ENCODE data around the gene NTN1.

DNA sequence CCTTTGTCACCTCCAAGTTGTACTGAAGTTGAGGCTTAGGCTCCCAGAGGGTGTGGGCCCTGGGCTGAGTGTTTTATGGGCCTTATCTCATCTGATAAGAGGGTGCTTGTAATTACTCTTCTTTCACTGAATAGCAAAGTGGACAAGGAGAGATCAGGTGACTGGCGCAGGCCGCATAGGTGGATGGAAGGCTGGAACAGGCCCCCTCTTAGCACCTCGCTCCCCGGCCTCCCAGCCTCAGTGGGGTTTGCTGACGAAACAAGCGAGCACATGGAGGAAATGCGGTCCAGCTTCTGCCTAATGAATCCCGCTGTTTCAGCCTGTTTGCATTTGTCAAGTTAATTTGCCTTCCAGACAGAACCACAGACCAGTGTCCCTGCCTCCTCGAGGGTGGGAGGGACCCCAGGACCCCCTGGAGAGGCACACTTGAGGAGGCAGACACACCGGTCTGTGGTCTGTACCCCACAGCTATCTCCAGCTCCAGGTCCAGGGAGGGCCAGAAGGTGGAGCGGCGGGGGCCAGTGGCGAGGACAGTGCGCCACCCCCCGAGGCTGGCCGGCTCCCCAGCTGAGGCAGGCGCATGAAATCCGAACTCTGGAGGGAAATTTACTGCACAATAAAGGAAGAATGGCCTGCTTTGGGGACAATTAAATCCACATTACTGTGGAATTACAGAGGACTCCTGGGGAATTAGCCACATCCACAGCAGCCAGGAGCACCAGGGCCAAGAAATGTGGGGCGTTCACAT, 123.4 kb downstream of the NTN1 start:
- TF ChIP-seq POLR2A (IDR thresholded peaks at IDR 0.05; ENCODE audit: borderline replicate concordance, extremely low read depth, insufficient read depth, insufficient read length), result no peak
- TF ChIP-seq JUND (IDR thresholded peaks at IDR 0.05), result no peak
- TF ChIP-seq, protein P1, sequence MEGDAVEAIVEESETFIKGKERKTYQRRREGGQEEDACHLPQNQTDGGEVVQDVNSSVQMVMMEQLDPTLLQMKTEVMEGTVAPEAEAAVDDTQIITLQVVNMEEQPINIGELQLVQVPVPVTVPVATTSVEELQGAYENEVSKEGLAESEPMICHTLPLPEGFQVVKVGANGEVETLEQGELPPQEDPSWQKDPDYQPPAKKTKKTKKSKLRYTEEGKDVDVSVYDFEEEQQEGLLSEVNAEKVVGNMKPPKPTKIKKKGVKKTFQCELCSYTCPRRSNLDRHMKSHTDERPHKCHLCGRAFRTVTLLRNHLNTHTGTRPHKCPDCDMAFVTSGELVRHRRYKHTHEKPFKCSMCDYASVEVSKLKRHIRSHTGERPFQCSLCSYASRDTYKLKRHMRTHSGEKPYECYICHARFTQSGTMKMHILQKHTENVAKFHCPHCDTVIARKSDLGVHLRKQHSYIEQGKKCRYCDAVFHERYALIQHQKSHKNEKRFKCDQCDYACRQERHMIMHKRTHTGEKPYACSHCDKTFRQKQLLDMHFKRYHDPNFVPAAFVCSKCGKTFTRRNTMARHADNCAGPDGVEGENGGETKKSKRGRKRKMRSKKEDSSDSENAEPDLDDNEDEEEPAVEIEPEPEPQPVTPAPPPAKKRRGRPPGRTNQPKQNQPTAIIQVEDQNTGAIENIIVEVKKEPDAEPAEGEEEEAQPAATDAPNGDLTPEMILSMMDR (IDR thresholded peaks at IDR 0.05 in 2 of 3, conservative IDR thresholded peaks at IDR 0.05 in 1 of 3; ENCODE audit: borderline replicate concordance in 1 of 3, insufficient read depth in 1 of 3, low read depth in 2 of 3, low read length in 2 of 3), result no peak
- no peak for TF ChIP-seq POLR2AphosphoS5 (IDR thresholded peaks at IDR 0.05; ENCODE audit: low read depth, low read length)
- no peak for TF ChIP-seq YY1 (IDR thresholded peaks at IDR 0.05; ENCODE audit: extremely low read depth, insufficient replicate concordance, low read depth, low read length)
- TF ChIP-seq, protein P2, sequence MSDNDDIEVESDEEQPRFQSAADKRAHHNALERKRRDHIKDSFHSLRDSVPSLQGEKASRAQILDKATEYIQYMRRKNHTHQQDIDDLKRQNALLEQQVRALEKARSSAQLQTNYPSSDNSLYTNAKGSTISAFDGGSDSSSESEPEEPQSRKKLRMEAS (IDR thresholded peaks at IDR 0.05), result no peak

All from HCT116 (cell line).